HepG2 (cell line): ENCODE measurements around the gene EDEM3. TPM values are rescaled to one million over a fixed set of nuclear protein-coding genes. Genes with fewer than 3 reads are reported as not detected.
A peak's percentile ranks its signal among the peaks of the same experiment; 100 is the strongest.

Experiments used
- ATAC-seq: fragments of 200-7000 bp; cut with Tn5 transposase; 3 replicates; pipeline ENCODE4 v1.9.1; 2020; ENCODE audit warnings: mild to moderate bottlenecking, moderate library complexity
- BruUV-seq: library from RNA; stranded (reverse); fragments of 400-500 nt; replicated peaks from 2 replicates; lab custom pipeline; 2021; lab: Mats Ljungman, UMichigan
- CTCF ChIA-PET: fragments of 300-600 bp; formaldehyde crosslinking; extraction: SDS; loops from one replicate; lab custom pipeline; 2021; ENCODE audit warnings: low total read pairs, inconsistent platforms, low intra/inter-chr PET ratio; lab: Yijun Ruan, JAX
- POLR2A ChIA-PET: fragments of 350-600 bp; sonication (Branson Sonifier 250); formaldehyde crosslinking; loops from one replicate; lab custom pipeline; 2020; ENCODE audit warnings: antibody characterized with exemption, inconsistent platforms; lab: Yijun Ruan, JAX
- DNase-seq: peaks from one replicate; pipeline ENCODE4 v3.0.0-alpha.2; 2015; ENCODE audit warnings: low spot score
- FAIRE-seq: peaks from 3 replicates; lab custom pipeline; 2011; peaks lifted over from hg19 to GRCh38; lab: Jason Lieb, UNC
- H2AFZ ChIP-seq: one replicate; pipeline ENCODE4 v1.6.1; 2011; ENCODE audit warnings: low read length, inconsistent platforms
- H3K27ac ChIP-seq: fragments of 300-600 bp; 3 replicates; pipeline ENCODE4 v1.8.0; 2011; ENCODE audit warnings: mixed run types, mild to moderate bottlenecking, mixed read lengths, low read length, inconsistent platforms; ENCODE audit not compliant: insufficient read depth; ENCODE audit errors: extremely low read length
- H3K27me3 ChIP-seq, 2 experiments: fragments of 200-600 bp in 1 of 2; 2 replicates in 1 of 2; 3 replicates in 1 of 2; pipeline versions ENCODE4 v1.6.0 to v1.8.0; 2011; ENCODE audit warnings: low read length in 2 of 2, mild to moderate bottlenecking in 2 of 2, moderate library complexity in 2 of 2, inconsistent platforms in 1 of 2; ENCODE audit not compliant: insufficient read depth in 2 of 2, control insufficient read depth in 1 of 2
- H3K36me3 ChIP-seq, 2 experiments: fragments of 200-600 bp in 1 of 2; replicated peaks in 1 of 2; 2 replicates in 1 of 2; 3 replicates in 1 of 2; pipeline versions ENCODE4 v1.5.1 to v1.8.0; 2011; ENCODE audit warnings: low read length in 2 of 2, inconsistent platforms in 1 of 2; ENCODE audit not compliant: insufficient read depth in 2 of 2, control insufficient read depth in 1 of 2
- H3K4me1 ChIP-seq: 2 replicates; pipeline ENCODE4 v1.5.1; 2012; ENCODE audit warnings: low read length, inconsistent platforms; ENCODE audit not compliant: insufficient read depth
- H3K4me2 ChIP-seq: 2 replicates; pipeline ENCODE4 v1.6.0; 2011; ENCODE audit warnings: low read depth, low read length, inconsistent platforms
- H3K4me3 ChIP-seq, 3 experiments: fragments of 200-600 bp in 1 of 3; sonication (generic), shearing (Covaris generic) in 1 of 3; replicated peaks in 1 of 3; 2 replicates each; pipeline ENCODE4 v1.5.1; 2011 to 2016; ENCODE audit warnings: low read length in 3 of 3, inconsistent platforms in 2 of 3, low read depth in 2 of 3, mild to moderate bottlenecking in 2 of 3, control low read depth in 1 of 3, mixed read lengths in 1 of 3; ENCODE audit not compliant: insufficient read depth in 1 of 3
- H3K79me2 ChIP-seq: one replicate; pipeline ENCODE4 v1.6.1; 2011; ENCODE audit warnings: low read length, inconsistent platforms; ENCODE audit not compliant: insufficient read depth
- H3K9ac ChIP-seq: 2 replicates; pipeline ENCODE4 v1.6.0; 2011; ENCODE audit warnings: mild to moderate bottlenecking, low read depth, low read length, inconsistent platforms; ENCODE audit not compliant: insufficient read depth
- H3K9me3 ChIP-seq: 2 replicates; pipeline ENCODE4 v1.5.1; 2012; ENCODE audit warnings: mild to moderate bottlenecking, low read length
- H4K20me1 ChIP-seq: 2 replicates; pipeline ENCODE4 v1.6.0; 2011; ENCODE audit warnings: inconsistent platforms, mild to moderate bottlenecking, low read length, moderate library complexity; ENCODE audit not compliant: insufficient read depth
- CHCHD3 ChIP-seq: sonication (generic); formaldehyde crosslinking; IDR thresholded peaks from 2 replicates; pipeline ENCODE4 v1.8.0; 2022; ENCODE audit warnings: mild to moderate bottlenecking, missing genetic modification reagents, moderate library complexity
- HDAC2 ChIP-seq: sonication (generic); formaldehyde crosslinking; IDR thresholded peaks from 2 replicates; pipeline ENCODE4 v1.4.0; 2020; ENCODE audit warnings: missing genetic modification reagents
- NFE2 ChIP-seq: sonication (generic); formaldehyde crosslinking; IDR thresholded peaks from 2 replicates; pipeline ENCODE4 v1.4.0; 2020; ENCODE audit warnings: missing genetic modification reagents
- ONECUT2 ChIP-seq: sonication (generic); formaldehyde crosslinking; IDR thresholded peaks from 2 replicates; pipeline ENCODE4 v1.4.0; 2020; ENCODE audit warnings: missing genetic modification reagents
- POLR2AphosphoS5 ChIP-seq: IDR thresholded peaks from 2 replicates; pipeline ENCODE4 v1.6.1; 2012; ENCODE audit warnings: low read depth, low read length
- RBM22 ChIP-seq: fragments of 200-400 bp; formaldehyde crosslinking; optimal IDR thresholded peaks from 2 replicates; pipeline ENCODE3; 2017; ENCODE audit warnings: mild to moderate bottlenecking, low read length, moderate library complexity
- TFDP1 ChIP-seq: IDR thresholded peaks from 2 replicates; pipeline ENCODE4 v1.6.1; 2016; ENCODE audit warnings: missing compliant biosample characterization, missing genetic modification reagents, borderline replicate concordance
- TFE3 ChIP-seq: IDR thresholded peaks from 2 replicates; pipeline ENCODE4 v1.6.1; 2016
- ZNF709 ChIP-seq: sonication (generic); formaldehyde crosslinking; IDR thresholded peaks from 2 replicates; pipeline ENCODE4 v1.5.0; 2020; ENCODE audit warnings: mild to moderate bottlenecking, missing genetic modification reagents
- WGBS: methylation state at CpG from one replicate; pipeline ENCODE4 v1.1.6; 2017; ENCODE audit warnings: low lambda C conversion rate; 5-methylcytosine and 5-hydroxymethylcytosine counted together
- in situ Hi-C: cut with HindIII; loops from 2 replicates; pipeline ENCODE4 v1.10.0; 2017; ENCODE audit warnings: low pct_unique_long_range_greater_than_20kb; ENCODE audit not compliant: extremely low pct_ligation_motif_present
- intact Hi-C: fragments of 100-400 bp; cut with micrococcal nuclease; formaldehyde crosslinking; loops from one replicate; pipeline ENCODE4 v1.10.0; 2022; ENCODE audit not compliant: unreplicated experiment
- polyA plus RNA-seq, 8 experiments: library from polyadenylated mRNA; depleted of rRNA in 3 of 8; stranded (reverse) in 7 of 8; unstranded in 1 of 8; fragments of >200 nt; fragmentation: Illumina TruSeq in 4 of 8; extraction: Trizol in 4 of 8; gene quantifications; 2 replicates each; pipeline versions ENCODE4 v1.2.1 to v1.2.3, GENCODE V29; 2011 to 2016; ENCODE audit warnings: low read depth in 4 of 8, missing spikeins in 1 of 8, mixed read lengths in 1 of 8; ENCODE audit not compliant: insufficient read depth in 1 of 8
- total RNA-seq, 5 experiments: library from RNA; depleted of rRNA; stranded (reverse); fragments of >200 nt; fragmentation: Illumina TruSeq; extraction: Trizol; gene quantifications; 2 replicates each; pipeline ENCODE4 v1.2.3, GENCODE V29; 2016; ENCODE audit warnings: low read depth in 1 of 5
- TF ChIP-seq, protein P1 (sequence below): sonication (generic); formaldehyde crosslinking; IDR thresholded peaks from 2 replicates; pipeline ENCODE4 v1.9.0; 2022; ENCODE audit warnings: missing genetic modification reagents, mild to moderate bottlenecking, borderline replicate concordance

Gene EDEM3
- total and polyA plus RNA-seq, 2 of the 13 experiments (the other 11 are each of a cell fraction or from before 2014, with no cell fraction given), result 13.1 to 18.2 TPM

DNA sequence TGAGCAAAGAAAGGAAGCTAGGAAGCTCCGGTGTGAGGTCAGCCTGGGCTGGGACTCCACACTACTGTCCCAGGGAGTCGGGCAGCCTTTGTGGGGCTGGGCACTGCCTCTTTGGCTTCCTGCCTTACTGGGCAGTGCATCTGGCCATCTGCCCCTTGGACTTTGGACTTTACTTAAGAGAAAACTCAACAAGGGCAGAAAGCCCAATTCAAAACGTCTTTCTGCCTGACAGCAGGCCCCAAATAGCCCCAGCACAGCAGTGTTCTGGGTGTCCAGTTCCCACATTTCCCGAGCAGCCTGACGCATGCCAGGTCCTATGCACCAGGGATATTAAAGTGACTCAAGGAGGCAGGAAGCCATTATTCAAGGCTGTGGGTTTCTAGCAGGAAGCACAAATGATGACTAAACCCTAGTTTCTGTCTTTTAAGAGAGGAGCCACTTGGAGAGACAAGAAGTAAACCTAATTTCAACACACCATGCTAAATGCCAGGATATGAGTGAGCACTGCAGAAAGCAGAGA lies 37.9 kb upstream of the EDEM3 start (continued):
- 0 out of 2 replicates have a peak, but pooled peaks have one; percentile 22 for TF ChIP-seq TFE3 (CRISPR knock-in tag)
- TF ChIP-seq CHCHD3, result no peak
- no peak for TF ChIP-seq TFDP1
- no peak; the same call in 1 of the 2 replicates for TF ChIP-seq ZNF709
- TF ChIP-seq, protein P1, sequence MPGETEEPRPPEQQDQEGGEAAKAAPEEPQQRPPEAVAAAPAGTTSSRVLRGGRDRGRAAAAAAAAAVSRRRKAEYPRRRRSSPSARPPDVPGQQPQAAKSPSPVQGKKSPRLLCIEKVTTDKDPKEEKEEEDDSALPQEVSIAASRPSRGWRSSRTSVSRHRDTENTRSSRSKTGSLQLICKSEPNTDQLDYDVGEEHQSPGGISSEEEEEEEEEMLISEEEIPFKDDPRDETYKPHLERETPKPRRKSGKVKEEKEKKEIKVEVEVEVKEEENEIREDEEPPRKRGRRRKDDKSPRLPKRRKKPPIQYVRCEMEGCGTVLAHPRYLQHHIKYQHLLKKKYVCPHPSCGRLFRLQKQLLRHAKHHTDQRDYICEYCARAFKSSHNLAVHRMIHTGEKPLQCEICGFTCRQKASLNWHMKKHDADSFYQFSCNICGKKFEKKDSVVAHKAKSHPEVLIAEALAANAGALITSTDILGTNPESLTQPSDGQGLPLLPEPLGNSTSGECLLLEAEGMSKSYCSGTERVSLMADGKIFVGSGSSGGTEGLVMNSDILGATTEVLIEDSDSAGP (CRISPR knock-in tag), result peak; percentile 29; the same call in 1 of the 2 replicates
- no peak for TF ChIP-seq NFE2 (CRISPR knock-in tag)
- TF ChIP-seq HDAC2 (CRISPR knock-in tag), result peak; percentile 71
- TF ChIP-seq RBM22, result no peak
- TF ChIP-seq ONECUT2 (CRISPR knock-in tag), result no peak

DNA sequence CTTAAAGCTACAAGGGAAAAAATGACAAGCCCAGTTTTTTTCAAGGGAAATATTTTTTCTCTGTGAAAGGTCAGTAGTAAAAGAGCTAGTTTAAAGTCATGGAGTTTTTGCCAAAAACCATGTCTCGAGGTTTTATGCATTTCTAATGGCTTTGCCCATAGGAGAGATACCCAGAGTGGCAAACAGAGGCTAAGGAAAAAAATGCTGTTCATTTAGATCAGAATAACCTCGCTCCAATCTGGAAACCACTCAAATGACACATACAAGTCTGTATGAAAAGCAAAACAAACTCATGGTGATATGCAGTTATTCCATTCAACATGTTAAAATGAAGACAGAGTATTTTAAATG lies 36.9 kb upstream of the EDEM3 start:
- no peak for DNase-seq
- no peak for TF ChIP-seq POLR2AphosphoS5
- no peaks in the 10 kb centered on the region for H3K27me3 ChIP-seq
- in situ Hi-C loops, result no loop called here
- ATAC-seq, result no peak
- WGBS, result 36% methylated on average over 2 of the region's 2 CpGs
- H3K4me1 ChIP-seq, result peaks cover 25% of the 10 kb centered on the region
- CTCF ChIA-PET, result no interaction called here
- no peak overlapping the region for H3K9ac ChIP-seq
- H3K27ac ChIP-seq, result no peak overlapping the region
- no peak for FAIRE-seq
- H3K4me2 ChIP-seq, result no peak overlapping the region
- POLR2A ChIA-PET, result interaction anchor here (1.2 kb wide), 1 partner anchor 37 kb away, joined by 4 read pairs; the partner anchor contains the start of gene EDEM3
- H3K9me3 ChIP-seq, result no peaks in the 10 kb centered on the region
- H3K4me3 ChIP-seq, result no peak overlapping the region
- intact Hi-C loops, result no loop called here
- no peaks in the 10 kb centered on the region for H3K79me2 ChIP-seq
- no TSS peak for BruUV-seq
- no peaks in the 10 kb centered on the region for H4K20me1 ChIP-seq
- H2AFZ ChIP-seq, result no peak overlapping the region
- no peaks in the 10 kb centered on the region for H3K36me3 ChIP-seq
